ENCODE data around the gene SRPK3.
A peak's percentile ranks its signal among the peaks of the same experiment; 100 is the strongest.
"Not testable (repeated sequence)": the region's sequence is repeated elsewhere in the genome, so short reads cannot be mapped to it uniquely, and the experiment has no call there.

Gene SRPK3

GRCh38 chrX:153807976-153808375 lies 27.1 kb downstream of the SRPK3 start:
- no peak for DNase-seq (ENCODE audit: low spot score)

- DNase-seq (ENCODE audit: low spot score) = no peak
Observed at GRCh38 chrX:153812220-153812619, 31.4 kb downstream of the SRPK3 start.

DNA sequence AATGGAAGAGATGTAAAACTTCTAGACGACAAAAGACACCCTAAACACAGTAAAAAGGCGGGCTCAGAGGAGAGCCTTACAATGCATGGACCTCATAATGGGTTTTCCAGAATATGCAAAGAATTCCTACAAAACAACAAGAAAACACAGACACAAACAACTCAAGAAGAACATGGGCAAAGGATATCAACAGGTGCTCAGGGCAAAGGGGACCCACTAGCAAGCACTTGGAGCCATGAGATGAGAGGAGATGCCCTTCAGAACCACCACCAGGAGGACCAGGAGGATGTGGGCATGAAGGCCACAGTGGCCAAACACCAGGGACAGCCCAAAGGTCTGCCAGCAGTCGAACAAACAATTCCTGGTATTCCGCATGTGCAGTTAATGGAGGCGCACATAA lies 32.3 kb downstream of the SRPK3 start:
- no peak for DNase-seq (ENCODE audit: low spot score)

GRCh38 chrX:153814591-153815315 lies 33.9 kb downstream of the SRPK3 start:
- DNase-seq (ENCODE audit: low spot score) = no peak

GRCh38 chrX:153816831-153817690 lies 36.2 kb downstream of the SRPK3 start:
- no peak for DNase-seq (ENCODE audit: low spot score)

DNA sequence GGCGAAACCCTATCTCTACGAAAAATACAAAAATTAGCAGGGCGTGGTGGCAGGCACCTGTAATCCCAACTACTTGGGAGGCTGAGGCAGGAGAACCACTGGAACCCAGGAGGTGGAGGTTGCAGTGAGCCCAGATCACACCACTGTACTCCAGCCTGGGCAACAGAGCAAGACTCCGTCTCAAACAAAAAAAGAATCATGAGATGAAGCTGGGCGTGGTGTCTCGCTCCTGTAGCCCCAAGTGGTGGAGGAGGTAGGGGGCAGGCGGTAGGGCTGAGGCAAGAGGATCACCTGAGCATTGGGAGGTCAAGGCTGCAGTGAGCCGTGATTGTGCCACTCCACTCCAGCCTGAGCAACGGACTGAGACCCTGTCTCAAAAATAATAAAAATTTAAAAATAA lies 37.2 kb downstream of the SRPK3 start:
- DNase-seq (ENCODE audit: low spot score) = not testable (repeated sequence)

- peak; percentile 77 for DNase-seq (ENCODE audit: low spot score)
Observed at GRCh38 chrX:153818571-153819383, 37.9 kb downstream of the SRPK3 start.

GRCh38 chrX:153819384-153820040 lies 38.7 kb downstream of the SRPK3 start:
- no peak for DNase-seq (ENCODE audit: low spot score)

- no peak for DNase-seq (ENCODE audit: low spot score)
Observed at GRCh38 chrX:153820601-153821000, 39.8 kb downstream of the SRPK3 start.

DNA sequence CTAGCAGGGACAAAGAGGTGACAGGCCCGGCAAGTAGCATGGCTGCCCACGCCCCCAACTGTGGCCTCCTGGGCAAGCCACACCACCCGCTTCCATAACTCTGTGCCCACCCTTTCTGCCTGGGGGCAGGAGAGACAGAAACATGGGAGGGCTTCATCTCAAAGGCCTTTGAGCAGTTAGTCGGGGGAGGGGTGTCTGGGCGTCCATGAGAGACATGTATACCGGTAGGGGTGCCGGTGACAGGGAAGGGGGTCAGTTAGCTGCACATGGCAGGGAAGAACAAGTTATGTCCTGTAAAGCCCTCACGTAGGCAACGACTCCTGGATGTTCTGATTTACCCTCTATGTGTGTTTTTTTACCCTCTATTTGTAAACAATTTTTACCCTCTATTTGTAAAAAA lies 40.2 kb downstream of the SRPK3 start:
- peak; percentile 5 for DNase-seq (ENCODE audit: low spot score)

GRCh38 chrX:153824348-153824747 lies 43.5 kb downstream of the SRPK3 start:
- peak; percentile 5 for DNase-seq (ENCODE audit: low spot score)

GRCh38 chrX:153825042-153825441 lies 44.2 kb downstream of the SRPK3 start:
- peak; percentile 8 for DNase-seq (ENCODE audit: low spot score)

DNA sequence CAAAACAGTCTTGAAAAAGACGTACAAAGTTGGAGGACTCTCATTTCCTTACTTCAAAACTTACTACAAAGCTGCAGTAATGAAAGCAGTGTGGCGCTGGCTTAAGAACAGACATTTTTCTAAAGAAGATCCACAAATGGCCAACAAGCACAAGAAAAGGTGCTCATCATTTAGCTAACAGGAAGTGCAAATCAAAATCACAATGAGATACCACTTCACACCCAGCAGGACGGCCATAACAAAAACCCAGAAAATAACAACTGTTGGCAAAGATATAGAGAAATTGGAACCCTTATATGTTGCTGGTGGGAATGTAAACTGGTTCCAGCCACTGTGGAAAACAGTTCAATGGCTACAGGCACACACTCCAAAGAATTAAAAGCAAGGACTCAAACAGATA lies 46.2 kb downstream of the SRPK3 start:
- no peak for DNase-seq (ENCODE audit: low spot score)

- DNase-seq (ENCODE audit: low spot score) = peak; percentile 10
Observed at GRCh38 chrX:153827903-153828302, 47.1 kb downstream of the SRPK3 start.

- no peak for DNase-seq (ENCODE audit: low spot score)
Observed at GRCh38 chrX:153828308-153828707, 47.5 kb downstream of the SRPK3 start.

DNA sequence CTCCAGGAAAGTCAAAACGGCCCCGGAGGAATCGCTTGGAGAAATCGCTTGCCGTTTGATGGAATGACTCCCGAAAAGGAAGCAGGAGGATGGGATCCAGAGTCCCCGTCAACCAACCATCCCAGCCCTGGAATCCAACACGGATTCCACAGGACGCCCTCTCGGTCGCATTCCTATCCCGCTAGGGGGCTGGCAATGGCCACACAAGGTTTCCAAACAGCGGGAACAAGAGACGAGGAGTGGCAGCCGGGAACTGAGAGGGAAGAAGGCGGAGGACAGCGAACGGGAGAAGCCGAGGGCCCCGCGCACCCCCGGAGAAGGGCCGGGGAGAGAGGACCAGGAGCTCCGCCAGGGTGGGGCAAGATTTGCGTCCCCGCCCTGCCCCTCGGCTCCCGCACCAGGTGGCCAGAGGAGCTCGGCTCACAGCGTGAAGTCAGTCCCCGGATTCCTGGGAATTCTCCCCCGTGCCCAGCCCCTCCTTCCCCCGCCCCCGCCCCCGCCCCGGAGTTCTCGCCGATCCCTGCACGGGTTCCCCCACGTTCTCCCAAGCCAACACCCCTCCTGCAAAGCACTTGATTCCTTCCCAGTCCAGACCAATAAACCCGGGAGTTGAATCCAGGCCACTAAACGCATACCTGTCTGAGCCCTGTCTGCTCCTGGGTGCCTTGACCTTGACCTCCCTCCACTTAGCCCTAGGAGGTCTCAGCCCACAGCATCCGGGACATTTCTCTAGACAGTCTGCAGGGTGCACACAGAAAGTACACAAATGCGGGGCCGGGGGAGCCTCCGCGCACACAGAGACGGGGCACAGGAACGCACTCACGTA lies 48.1 kb downstream of the SRPK3 start:
- DNase-seq (ENCODE audit: low spot score) = no peak

DNA sequence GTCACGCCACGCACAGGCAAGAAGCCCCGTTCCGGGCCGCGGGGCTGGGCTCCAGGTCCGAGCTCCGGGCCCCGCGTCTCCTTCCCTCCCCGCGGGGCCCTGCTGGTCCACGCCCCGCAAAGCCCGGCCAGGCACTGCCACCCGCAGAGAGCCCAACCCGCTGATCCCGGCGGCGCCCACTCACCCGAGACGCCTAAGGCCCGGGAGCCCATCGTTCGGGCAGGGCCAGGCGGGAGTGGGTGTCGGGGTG lies 48.6 kb downstream of the SRPK3 start:
- no peak for DNase-seq (ENCODE audit: low spot score)

DNA sequence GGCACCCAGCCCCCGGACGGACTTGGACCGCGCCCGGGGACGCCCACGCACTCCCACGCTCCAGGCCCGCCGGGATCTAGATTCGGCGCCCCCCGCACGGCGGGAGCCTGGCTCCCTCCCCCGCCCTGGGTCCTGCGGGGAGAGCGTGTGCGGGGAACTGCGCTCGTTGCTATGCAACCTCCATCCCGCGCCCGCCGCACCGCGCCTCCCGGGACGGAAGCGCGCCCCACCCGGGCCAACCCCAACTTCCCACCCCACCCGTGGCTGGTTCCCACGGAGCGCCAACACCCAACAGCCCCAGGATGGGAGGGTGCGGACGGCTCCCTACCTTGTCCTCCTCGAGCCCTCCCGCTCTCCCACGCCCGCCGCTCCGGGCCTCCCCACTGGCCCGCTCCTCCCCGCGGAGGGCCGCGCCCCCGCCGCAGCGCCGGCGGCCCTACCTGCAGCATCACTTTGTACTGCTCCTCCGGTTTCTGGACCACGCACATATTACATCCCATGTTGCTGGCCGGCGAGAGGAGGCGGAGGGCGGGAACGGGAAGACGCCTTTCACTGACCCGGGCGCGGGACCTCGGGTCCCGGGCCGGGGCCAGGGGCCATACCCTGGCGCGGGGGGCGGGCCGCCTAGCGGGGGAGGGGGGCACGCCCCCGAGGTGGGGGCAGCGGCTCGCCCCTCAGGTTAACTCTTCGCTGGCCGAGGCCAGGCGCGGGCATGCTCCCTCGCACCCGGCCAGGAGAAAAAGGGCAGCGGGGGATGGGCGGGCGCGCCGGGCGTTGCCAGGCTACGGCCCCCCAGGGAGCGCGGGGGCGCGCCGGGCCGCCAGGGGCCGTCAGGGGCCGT lies 49.2 kb downstream of the SRPK3 start, which contains the start of gene PDZD4:
Gene PDZD4, minus strand, starts transcription at position 746 of the 841 bp plus-strand sequence. Its CDS starts 246 bp downstream, at position 500.
- no peak for DNase-seq (ENCODE audit: low spot score)

- no peak for DNase-seq (ENCODE audit: low spot score)
Observed at GRCh38 chrX:153830640-153831428, 50.0 kb downstream of the SRPK3 start.

Data from AG08396 (cell line).